Endothelial cell of hepatic sinusoid (primary cell): Measurements from ENCODE around the gene TBC1D3L.
"Not testable (repeated sequence)": the region's sequence is repeated elsewhere in the genome, so short reads cannot be mapped to it uniquely, and the experiment has no call there.

Experiments
- in situ Hi-C: cut with HindIII; loops from 2 replicates; pipeline ENCODE4 v1.10.0; 2017; ENCODE audit warnings: low sequenced_read_pairs

The TBC1D3L gene

GRCh38 chr17:37988960-37989359 lies at the start of gene TBC1D3L:
Gene TBC1D3L (minus strand): TSS chr17:37989060. CDS start chr17:37987520, 1,540 bp downstream.
- in situ Hi-C loops = not testable (repeated sequence)

- in situ Hi-C loops = not testable (repeated sequence)
These were observed 14.8 kb upstream of the TBC1D3L start, which contains the start of gene TBC1D3D for GRCh38 chr17:38003676-38004075. Gene TBC1D3D (plus strand): TSS chr17:38003976. CDS start chr17:38005561, 1,585 bp downstream.
